GM21786 (cell line): ENCODE data around the gene SEC24C.

Source experiments
- ATAC-seq: cut with Tn5 transposase; IDR thresholded peaks from one replicate; pipeline ENCODE4 v1.9.1; 2021; ENCODE audit not compliant: unreplicated experiment

The SEC24C gene

GRCh38 chr10:73809061-73809818 lies 65.1 kb downstream of the SEC24C start:
- no peak for ATAC-seq

- no peak for ATAC-seq
Observed at GRCh38 chr10:73810358-73810734, 66.2 kb downstream of the SEC24C start.

DNA sequence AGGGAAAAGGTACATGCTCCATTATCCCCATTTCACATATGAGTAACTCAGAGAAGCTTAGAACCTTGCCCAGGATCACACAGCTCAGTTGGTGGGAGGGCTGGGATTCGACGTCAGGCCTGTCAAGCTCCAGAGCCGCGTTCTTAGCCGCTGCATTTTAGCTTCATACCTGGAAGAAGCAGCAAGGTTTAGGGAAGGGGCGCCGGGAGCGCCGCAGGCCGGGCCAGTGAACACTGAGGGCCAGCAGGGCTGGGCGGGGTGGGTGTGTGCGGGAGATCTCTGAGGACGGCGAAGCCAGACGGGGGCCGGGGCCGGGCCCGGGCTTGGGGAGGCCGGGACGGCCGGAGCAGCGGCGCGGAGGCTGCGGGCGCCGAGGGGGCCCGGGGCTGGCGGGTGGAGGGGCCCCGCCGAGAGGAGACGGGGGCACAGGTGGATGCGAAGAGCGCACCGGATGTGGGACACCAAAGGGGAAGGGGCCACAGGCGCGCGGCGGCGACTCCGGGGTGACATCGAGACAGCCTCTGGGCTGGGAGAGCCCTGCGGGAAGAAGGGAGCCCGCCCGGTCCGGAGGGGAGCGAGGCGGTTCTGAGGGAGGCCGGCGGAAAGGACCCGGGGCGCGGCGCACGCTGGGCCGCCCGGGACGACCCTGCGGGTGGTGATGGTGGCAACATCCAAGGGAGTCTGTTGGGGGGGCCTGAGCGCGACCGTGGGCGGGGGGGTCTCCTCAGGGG lies 66.7 kb downstream of the SEC24C start:
- peak; percentile 18 for ATAC-seq

DNA sequence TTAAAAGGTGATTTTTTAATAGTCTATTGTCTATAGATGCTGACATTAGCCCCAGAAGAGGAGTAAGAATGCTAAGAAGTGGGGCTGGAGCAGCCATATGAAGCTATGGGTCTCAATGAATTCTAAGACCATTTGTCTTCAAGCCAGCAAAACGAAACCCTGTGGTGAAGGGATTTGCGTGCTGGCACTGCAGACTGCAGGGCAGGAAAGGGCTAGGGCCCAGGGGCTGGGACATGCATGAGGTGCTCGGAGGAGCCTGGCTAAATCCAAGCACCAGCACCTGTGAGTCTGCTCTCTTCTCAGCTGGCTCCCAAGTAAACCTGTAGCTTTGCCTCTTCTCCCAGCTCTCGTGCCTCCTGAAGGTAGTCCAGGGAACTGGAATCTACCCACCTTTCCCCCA lies 68.5 kb downstream of the SEC24C start:
- no peak for ATAC-seq

DNA sequence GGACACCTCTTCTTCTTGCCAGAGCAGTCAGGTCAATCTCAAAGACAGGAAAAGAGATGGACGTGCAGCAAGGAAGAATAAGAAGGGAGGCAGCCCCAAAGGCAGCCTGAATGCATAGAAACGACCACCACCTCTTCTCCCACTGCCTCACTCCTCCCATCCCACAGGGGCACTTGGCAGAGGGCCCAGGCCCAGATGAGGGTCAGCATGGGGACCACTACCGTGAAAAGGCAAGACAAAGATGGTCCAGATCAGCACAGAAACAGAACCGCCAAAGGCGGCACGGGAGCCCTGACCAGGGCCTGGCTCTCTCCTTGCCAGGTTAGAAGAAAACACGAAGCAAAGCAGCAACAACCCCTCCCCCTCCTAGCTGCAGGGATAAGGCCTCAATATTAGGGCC lies 69.2 kb downstream of the SEC24C start:
- no peak for ATAC-seq

- ATAC-seq: no peak
Observed at GRCh38 chr10:73814276-73814895, 70.2 kb downstream of the SEC24C start.

- ATAC-seq: no peak
Observed at GRCh38 chr10:73814896-73815718, 70.9 kb downstream of the SEC24C start.

DNA sequence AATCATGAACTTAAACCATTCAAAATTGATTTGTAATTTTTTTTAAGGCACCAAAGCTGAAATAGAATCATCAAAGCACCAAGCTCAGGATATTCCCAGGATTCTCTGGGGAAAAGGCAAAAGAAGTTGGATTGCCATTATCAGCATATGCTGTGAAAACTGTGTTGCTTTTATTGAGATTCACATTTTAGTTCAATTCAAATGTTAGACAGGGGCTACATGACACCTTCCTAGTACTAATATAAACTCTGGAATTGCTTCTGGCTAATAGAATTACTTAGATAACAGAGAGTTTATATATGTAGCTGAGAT lies 71.5 kb downstream of the SEC24C start:
- no peak for ATAC-seq

- ATAC-seq: no peak
Observed at GRCh38 chr10:73816917-73817729, 73.0 kb downstream of the SEC24C start.

GRCh38 chr10:73817826-73818225 lies 73.7 kb downstream of the SEC24C start:
- ATAC-seq: no peak

GRCh38 chr10:73818402-73818801 lies 74.2 kb downstream of the SEC24C start:
- no peak for ATAC-seq

DNA sequence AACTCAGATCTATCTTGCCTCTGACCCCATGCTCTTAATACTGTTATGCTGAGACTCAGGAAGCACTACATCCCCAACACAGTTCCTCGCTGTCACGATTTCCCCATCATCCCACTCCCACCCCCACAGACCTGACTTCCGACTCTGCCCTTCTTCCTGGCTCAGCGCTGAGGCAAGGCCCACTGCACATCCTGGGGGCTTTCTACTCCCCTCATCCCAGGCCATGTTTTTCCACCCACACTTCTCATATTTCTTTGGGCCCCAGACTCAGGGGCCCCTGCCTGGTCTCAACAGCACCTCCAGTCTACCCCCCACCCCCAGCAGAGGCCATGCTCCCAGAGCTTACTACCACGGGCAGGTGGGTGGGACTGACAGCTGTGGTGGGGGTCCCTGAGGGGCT lies 74.9 kb downstream of the SEC24C start:
- no peak for ATAC-seq

DNA sequence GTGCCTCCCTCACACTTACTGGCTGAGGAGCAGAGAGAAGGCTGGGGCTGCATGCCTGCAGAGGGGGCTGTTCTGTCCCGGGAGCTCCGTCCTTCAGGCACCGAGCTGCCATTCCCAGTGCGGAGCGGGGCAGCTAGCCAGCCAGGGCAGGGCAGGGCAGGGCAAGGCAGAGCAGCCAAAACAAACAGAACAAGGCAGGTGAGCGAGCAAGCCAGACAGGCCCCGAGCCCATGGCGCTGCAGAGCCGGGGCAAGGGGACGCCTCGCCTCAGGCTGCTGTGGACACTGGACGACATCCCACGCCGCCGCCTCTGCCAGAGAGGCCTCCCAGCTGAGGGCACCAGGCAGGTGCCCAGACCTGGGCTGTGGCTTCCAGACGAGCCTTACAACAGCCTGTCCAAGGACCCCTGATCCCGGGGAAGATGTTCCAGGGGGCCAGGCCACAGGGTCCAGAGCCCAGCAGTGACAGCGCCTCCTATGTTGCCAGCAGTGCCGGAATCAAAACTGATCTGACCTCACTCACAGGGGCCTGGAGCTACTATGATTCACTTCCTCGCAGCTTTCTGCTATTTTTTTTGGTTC lies 75.4 kb downstream of the SEC24C start:
- ATAC-seq: no peak
